ENCODE measurements around the gene IL21R. TPM values are rescaled to one million over a fixed set of nuclear protein-coding genes. Genes with fewer than 3 reads are reported as not detected.
A peak's percentile ranks its signal among the peaks of the same experiment; 100 is the strongest.

Gene IL21R
- total and polyA plus RNA-seq, 2 donors (not counting 1 experiment from before 2014, with no cell fraction given), result 28.5 to 32.1 TPM

- CTCF ChIA-PET, result interaction anchor here (0.6 kb wide), 1 partner anchor 166 kb away, joined by 3 read pairs; no protein-coding TSS in a partner anchor
- Histone ChIP-seq H3K4me1 (ENCODE audit: control insufficient read depth in 2 of 2, insufficient read depth in 2 of 2, low read length in 2 of 2) (peaks cover 0 to 4% of the 10 kb centered on the region in 2 donors), H3K79me2 (ENCODE audit: control insufficient read depth, insufficient read depth, low read length) (peaks cover 5% of the 10 kb centered on the region), H3K9ac (ENCODE audit: low read length) (no peak overlapping the region), H4K20me1 (ENCODE audit: control insufficient read depth, insufficient read depth, low read length, poor library complexity, severe bottlenecking) (peaks cover 79% of the 10 kb centered on the region), H2AFZ (ENCODE audit: insufficient read depth, low read depth, low read length, poor library complexity, severe bottlenecking) (no peak overlapping the region), H3K27ac (ENCODE audit: low read length in 2 of 2) (peak overlapping the region in 1 of 2 donors; percentile 70), H3K4me2 (replicated peaks; ENCODE audit: low read depth, low read length, poor library complexity, severe bottlenecking) (no peak overlapping the region), H3K36me3 (replicated peaks in 1 of 2; ENCODE audit: control extremely low read depth in 1 of 2, control insufficient read depth in 1 of 2, extremely low read depth in 1 of 2, insufficient read depth in 2 of 2, low read length in 1 of 2) (peaks cover 34 to 92% of the 10 kb centered on the region in 2 experiments), H3K27me3 (replicated peaks in 1 of 4; ENCODE audit: control extremely low read depth in 1 of 4, control insufficient read depth in 3 of 4, insufficient read depth in 4 of 4, low read length in 3 of 4) (no peaks in the 10 kb centered on the region), H3K9me3 (ENCODE audit: control extremely low read depth in 1 of 3, control insufficient read depth in 2 of 3, insufficient read depth in 1 of 3, low read length in 2 of 3) (peaks cover 0 to 5% (median 0%) of the 10 kb centered on the region in 3 donors), H3K4me3 (ENCODE audit: control extremely low read depth in 1 of 5, extremely low read depth in 1 of 5, insufficient read depth in 1 of 5, low read depth in 2 of 5, low read length in 4 of 5) (no peak overlapping the region)
- no peak for TF ChIP-seq CTCF (IDR thresholded peaks at IDR 0.05)
- TF ChIP-seq EZH2 (IDR thresholded peaks at IDR 0.05; ENCODE audit: borderline replicate concordance, insufficient read depth, low read depth, low read length, poor library complexity, severe bottlenecking), result no peak
- H3K4me3 Mint-ChIP-seq, result no peak overlapping the region
- no peaks in the 10 kb centered on the region for H3K27me3 Mint-ChIP-seq
- intact Hi-C loops (cut with micrococcal nuclease), result no loop called here
- H3K9me3 Mint-ChIP-seq (ENCODE audit: insufficient read depth), result no peaks in the 10 kb centered on the region
- POLR2A ChIA-PET, result no interaction called here
- no peak for ATAC-seq (ENCODE audit: low read depth)
- H3K27ac Mint-ChIP-seq, result peak overlapping the region; percentile 70
- 100% methylated on average over 4 of the region's 6 CpGs for WGBS (ENCODE audit: insufficient coverage)
- peaks cover 9% of the 10 kb centered on the region for H3K4me1 Mint-ChIP-seq
- DNase-seq, result no peak
These were observed 42.4 kb upstream of the IL21R start for GRCh38 chr16:27359615-27360014.

- Histone ChIP-seq H3K79me2 (ENCODE audit: control insufficient read depth, insufficient read depth, low read length) (peaks cover 5% of the 10 kb centered on the region), H3K36me3 (replicated peaks in 1 of 2; ENCODE audit: control extremely low read depth in 1 of 2, control insufficient read depth in 1 of 2, extremely low read depth in 1 of 2, insufficient read depth in 2 of 2, low read length in 1 of 2) (peaks cover 27 to 70% of the 10 kb centered on the region in 2 experiments), H3K27ac (ENCODE audit: low read length in 2 of 2) (no peak overlapping the region), H4K20me1 (ENCODE audit: control insufficient read depth, insufficient read depth, low read length, poor library complexity, severe bottlenecking) (peaks cover 59% of the 10 kb centered on the region), H3K9ac (ENCODE audit: low read length) (no peak overlapping the region), H2AFZ (ENCODE audit: insufficient read depth, low read depth, low read length, poor library complexity, severe bottlenecking) (no peak overlapping the region), H3K27me3 (replicated peaks in 1 of 4; ENCODE audit: control extremely low read depth in 1 of 4, control insufficient read depth in 3 of 4, insufficient read depth in 4 of 4, low read length in 3 of 4) (no peaks in the 10 kb centered on the region), H3K4me3 (ENCODE audit: control extremely low read depth in 1 of 5, extremely low read depth in 1 of 5, insufficient read depth in 1 of 5, low read depth in 2 of 5, low read length in 4 of 5) (no peak overlapping the region), H3K4me2 (replicated peaks; ENCODE audit: low read depth, low read length, poor library complexity, severe bottlenecking) (no peak overlapping the region), H3K9me3 (ENCODE audit: control extremely low read depth in 1 of 3, control insufficient read depth in 2 of 3, insufficient read depth in 1 of 3, low read length in 2 of 3) (peaks cover 0 to 5% (median 0%) of the 10 kb centered on the region in 3 donors), H3K4me1 (ENCODE audit: control insufficient read depth in 2 of 2, insufficient read depth in 2 of 2, low read length in 2 of 2) (peaks cover 5 to 18% of the 10 kb centered on the region in 2 donors)
- H3K27ac Mint-ChIP-seq, result peak overlapping the region; percentile 38
- peaks cover 24% of the 10 kb centered on the region for H3K4me1 Mint-ChIP-seq
- DNase-seq (no peak), ATAC-seq (ENCODE audit: low read depth) (no peak)
- WGBS (ENCODE audit: insufficient coverage), result 86% methylated on average over 2 of the region's 3 CpGs
- no peaks in the 10 kb centered on the region for H3K27me3 Mint-ChIP-seq
- no peak overlapping the region for H3K4me3 Mint-ChIP-seq
- TF ChIP-seq EZH2 (IDR thresholded peaks at IDR 0.05; ENCODE audit: borderline replicate concordance, insufficient read depth, low read depth, low read length, poor library complexity, severe bottlenecking), result no peak
- no peak for TF ChIP-seq CTCF (IDR thresholded peaks at IDR 0.05)
- POLR2A ChIA-PET, result no interaction called here
- CTCF ChIA-PET, result interaction anchor here (2.1 to 2.7 kb wide), 2 partner anchors 127 to 183 kb away, joined by 7 to 11 read pairs; no protein-coding TSS in a partner anchor
- intact Hi-C loops (cut with micrococcal nuclease), result no loop called here
- H3K9me3 Mint-ChIP-seq (ENCODE audit: insufficient read depth), result no peaks in the 10 kb centered on the region
These were observed 40.0 kb upstream of the IL21R start for GRCh38 chr16:27361987-27362386.
